HG02610 (cell line): Measurements from ENCODE around the gene LRRC55.
"Not testable (repeated sequence)": the region's sequence is repeated elsewhere in the genome, so short reads cannot be mapped to it uniquely, and the experiment has no call there.

Source experiments
- ATAC-seq: cut with Tn5 transposase; IDR thresholded peaks from one replicate; pipeline ENCODE4 v1.9.1; 2021; ENCODE audit warnings: mild to moderate bottlenecking, moderate library complexity; ENCODE audit not compliant: unreplicated experiment

Gene LRRC55

DNA sequence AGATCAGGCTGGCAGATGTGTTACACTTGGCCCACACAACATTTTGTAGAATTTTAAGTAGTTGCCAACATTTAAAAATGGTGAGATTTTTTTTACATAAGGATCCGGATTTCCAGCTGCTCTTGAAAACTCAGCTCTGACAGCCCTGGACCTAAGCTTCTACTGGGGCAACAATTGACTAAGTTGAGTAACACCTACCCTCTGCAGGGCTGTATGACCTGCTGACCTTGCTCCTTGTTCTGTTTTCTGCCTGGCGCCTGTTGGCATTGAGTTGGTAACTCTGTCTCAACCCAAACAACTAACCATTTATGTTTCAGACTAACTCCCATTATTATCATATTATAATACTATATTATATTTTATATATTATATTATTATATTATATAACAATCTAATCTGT lies 21.1 kb upstream of the LRRC55 start:
- ATAC-seq: no peak

DNA sequence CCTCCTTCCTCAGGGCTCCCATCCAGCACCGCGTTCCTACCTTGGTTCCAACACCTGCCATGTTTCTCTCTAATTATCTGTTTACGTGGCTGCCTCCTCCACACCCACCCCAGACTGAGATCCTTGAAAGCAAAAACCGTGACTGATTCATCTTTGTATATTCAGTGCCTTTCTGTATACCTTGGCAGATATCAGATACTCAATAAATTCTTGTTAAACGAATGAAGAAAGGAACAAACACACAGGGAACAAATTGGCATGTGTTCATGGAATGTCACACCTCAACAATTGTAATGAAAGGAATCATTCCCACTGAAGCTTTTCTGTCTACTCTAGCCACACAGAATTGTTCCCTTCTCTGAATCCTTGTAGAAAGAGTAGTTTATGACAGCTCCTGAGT lies 20.4 kb upstream of the LRRC55 start:
- ATAC-seq: no peak

DNA sequence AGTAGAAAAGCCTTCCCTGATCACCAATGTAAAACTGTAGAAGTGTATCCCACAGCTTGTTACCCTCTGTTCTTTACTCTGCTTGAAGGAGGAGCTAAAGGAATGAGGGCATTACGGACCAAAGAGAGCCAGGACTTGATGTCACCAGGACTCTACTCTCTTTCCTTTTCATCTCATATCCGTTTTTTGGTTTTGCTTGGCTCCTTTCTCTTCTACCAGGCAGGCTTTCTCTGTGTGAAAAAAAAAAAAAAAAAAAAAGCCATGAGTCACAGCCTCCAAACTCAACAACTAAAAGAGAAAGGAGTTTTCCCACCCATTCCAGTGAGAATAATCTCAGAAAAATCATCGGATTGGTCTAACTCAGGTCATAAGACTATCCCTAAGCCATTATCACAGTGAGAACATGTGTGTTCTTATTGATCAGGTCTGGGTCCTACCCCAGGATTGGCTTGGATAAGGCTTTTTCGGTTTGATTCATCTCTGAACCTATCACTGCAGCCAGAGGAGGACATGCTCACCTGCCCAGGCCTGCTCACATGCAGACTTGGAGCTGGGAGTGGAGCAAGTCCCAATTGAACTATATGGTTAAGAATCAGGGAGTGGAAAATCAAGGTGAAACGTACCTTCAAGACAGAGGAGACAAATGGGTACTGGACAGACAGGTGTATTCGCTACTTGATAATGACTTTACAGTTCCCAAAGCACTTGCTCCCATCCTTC lies 19.4 kb upstream of the LRRC55 start:
- ATAC-seq: no peak

DNA sequence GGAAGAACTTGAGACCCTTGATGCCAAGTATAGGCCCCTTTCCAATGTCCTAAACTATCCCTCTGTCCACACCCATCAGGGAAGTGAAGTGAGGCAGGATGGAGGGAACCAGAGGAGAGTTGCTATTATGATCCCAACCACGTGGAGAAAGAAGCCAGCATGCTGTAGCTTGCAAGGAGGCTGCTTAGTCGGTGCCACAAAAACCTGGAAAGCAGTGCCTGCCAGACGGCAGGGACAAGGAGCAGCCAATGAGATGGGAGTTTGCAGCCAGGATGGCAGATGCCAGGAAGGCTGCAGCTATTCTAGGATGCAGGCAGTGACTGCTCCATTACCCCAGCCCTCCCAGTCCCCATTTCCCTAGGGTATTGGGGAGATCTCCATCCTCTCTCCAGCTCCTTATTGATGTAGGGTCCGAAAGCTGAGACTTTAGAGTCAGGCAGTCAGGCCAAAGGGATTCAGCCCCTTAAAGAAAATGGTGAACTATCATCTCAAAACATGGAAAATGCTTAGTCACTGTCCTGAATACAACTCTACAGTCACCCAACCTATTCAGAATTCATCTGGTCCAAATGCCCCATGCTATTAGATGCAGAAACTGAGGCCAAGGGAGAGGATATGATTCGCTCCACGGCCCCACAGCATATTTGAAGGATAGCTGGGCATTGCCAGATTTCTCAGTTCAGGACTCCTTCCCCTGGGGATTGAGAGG lies 18.4 kb upstream of the LRRC55 start:
- ATAC-seq: no peak

DNA sequence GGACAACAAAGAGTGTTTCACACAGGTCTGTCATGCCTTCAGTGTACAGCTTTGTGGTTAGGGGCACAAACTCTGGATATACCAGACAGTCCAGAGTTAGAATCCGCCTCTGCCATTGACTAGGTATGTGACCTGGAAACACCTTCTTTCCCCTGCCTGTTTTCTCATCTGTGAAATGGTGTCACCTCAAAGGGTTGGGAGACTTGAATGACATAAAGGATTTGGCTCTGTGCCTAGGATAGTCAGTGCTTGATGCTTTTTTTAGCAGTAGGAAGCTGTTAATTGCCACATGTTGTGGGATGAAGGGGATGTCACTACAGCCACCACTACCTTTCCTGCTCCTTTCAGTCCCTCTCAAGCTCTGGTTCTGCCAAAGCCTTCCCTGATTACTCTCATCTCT lies 17.4 kb upstream of the LRRC55 start:
- no peak for ATAC-seq

DNA sequence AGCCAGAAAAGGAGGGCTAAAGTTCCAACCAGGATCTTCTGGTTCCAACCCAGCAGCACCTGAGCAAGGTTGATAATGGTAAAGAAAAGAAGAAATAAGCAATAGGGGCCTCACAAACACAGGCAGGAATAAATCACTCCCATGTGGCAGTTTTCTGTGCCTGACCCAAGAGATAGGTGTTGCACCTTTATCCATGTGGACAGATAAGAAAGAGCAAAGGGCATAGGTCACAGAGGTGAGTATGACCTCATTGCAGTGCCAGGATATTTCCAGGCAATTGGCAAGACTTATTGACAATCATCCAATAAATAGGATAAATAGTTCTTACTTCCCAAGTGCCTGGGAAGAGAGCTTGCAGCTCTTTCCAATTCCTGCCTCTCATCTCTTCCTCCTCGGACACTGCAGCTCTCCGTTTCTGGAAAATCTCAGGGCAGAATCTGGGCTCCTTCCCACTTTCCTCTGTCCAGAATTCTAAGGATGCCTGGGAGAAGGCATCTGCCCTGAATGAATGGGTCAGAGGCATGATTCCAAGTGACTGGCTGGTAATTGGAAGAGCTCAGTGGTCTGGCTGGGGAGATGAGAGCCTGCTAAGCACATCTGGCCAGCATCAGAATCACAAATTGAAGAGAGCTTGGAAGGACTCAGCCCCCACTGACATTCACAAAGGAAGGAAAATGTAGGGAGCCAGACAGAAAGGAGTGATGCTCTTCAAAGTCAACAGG lies 14.5 kb upstream of the LRRC55 start:
- ATAC-seq: no peak

DNA sequence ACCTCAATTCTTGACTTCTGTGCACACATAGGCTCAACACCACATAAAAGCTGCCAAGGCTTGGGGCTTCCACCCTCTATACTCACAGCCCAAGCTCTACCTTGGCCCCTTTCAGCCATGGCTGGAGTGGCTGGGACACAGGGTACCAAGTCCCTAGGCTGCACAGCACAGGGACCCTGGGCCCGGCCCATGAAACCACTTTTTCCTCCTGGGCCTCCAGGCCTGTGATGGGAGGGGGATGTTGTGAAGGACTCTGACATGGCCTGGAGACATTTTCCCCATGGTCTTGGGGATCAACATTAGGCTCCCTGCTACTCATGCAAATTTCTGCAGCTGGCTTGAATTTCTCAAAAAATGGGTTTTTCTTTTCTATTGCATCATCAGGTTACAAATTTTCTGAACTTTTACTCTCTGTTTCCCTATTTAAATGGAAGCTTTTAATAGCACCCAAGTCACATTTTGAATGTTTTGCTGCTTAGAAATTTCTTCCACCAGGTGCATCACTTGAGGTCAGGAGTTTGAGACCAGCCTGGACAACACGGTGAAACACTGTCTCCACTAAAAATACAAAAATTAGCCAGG lies 11.9 kb upstream of the LRRC55 start:
- not testable (repeated sequence) for ATAC-seq

DNA sequence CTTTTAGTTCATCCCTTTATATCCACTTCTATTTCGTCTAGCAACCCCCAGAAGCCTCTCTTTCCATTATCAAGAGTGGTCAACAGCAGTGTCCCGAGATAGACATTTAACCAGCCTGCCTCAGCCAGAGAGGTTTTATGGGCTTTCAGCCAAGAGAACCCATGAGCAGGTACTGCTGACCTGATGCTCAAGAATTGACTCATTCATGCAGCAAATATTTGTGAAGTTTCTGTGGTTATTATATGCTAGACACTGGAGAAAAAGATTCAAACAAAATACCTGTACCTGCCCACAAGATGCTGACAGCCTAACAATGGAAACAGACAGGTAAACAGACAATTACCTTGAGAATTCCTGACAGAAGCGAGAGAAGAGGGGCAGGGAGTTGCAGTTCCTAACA lies 9.7 kb upstream of the LRRC55 start:
- ATAC-seq: no peak

DNA sequence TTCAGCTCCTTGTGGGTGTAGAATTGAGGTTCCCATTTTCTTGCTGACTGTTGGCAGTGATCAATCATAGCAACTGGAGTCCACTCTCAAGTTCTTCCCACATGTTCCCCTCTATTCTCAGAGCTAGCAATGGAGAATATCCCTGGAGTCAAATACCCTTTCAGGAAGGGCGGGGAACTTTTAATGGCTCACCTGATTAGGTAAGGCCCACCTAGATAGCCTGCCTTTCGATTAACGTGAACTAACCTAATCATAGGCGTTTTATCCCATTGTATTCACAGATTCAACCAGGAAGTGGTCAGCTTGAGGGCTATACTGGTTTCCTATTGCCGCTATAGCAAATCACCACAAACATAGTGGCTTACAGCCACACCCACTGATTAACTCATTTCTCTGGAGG lies 7.1 kb upstream of the LRRC55 start:
- ATAC-seq: no peak

DNA sequence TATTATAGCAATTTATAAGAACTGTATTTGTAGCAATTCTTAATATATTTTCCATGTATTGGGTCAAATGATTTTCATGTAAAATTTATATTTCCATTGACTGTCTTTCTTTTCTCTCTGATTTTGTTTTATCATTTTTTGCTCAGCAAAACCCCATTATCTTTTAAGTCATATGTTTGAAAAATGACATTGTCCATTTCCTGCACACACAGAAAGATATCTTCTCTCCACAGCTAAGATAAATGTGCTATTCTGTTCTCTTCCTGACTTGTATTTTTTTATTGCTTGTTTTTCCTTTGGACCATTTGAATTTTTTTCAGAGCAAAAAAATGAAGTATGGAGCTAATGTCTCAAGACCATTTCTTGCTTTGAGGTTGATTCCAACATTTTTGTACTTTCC lies 6.3 kb upstream of the LRRC55 start:
- ATAC-seq: no peak

DNA sequence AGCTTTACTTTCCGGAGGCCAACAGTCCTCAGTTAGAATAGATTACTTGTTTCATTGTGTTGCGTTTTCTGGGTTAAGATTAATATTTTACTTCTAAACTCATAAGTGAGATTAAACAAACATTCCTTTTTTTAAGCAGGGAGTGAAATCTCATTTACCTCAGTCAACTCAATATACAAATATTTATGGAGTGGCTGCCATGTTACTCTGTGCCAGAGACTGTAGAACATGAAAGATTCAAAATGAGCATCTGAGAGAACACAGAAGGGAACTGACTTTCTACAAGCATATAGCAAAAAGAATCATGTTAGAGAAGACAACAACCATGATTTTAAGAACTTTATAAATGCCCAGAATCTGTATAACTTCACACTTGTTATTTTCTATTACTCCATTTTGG lies 3.4 kb upstream of the LRRC55 start:
- no peak for ATAC-seq

DNA sequence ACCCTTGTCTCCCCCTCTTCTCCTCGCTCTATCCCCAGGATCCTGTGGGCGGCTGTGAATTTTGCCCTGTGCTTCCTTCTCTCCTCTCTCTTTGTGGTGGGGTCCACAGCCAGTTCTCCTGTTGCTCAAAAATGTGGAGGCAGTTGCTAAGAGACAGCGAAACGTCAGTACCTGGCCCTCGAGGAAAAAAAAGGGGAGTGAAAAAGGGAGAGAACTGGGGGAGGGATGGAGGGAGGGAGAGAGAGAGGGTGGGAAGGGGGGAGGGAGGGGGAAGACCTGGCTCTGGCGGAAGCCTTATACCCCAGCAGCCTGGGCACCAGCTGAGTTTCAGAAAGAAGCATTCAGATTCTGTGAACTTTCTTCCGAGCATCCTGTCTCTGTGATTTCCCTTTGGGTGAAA lies 2.1 kb upstream of the LRRC55 start:
- no peak for ATAC-seq

DNA sequence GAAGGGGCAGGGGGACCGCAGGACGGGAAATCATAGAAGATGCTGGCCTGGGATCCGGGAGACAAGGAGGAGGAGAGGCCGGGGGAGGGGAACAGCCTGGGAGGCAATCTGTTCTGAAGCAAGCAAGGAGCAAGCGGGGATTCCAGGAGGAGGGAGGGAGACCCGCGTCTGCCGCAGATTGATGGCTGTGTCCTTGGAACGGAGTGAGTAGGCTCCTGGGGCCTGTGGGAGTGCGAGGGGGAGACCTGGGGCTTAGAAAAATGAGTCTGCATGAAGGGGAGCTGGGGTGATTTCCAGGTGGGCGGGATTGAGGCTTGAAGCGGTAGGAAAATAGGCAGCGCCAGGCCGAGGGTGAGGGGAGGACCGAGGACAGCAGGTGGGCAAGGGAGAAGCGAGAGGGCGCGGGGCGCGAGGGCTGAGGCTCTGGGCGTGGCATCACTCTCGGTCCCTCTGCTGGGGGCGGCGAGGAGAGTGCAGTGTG lies 1.6 kb upstream of the LRRC55 start:
- no peak for ATAC-seq

DNA sequence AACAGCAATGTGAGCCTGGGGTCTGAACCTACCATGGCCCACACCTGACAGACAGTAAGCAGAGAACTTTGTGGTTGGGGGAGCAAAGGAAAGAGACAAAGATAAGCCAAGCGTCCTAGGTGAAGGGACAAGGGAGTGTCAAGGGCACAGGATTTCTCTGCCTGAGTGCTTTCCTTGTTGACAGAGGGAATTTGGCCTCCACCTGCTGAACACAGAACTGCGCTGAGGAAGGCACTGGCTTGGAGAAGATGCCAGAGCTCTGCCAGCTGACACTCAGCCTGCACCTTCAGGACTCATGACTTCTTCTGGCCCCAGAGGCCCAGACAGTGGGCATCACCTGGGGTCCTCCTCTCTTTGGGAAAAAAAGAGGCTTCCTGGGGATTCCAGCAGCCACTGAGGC lies 789 bp upstream of the LRRC55 start:
- no peak for ATAC-seq

DNA sequence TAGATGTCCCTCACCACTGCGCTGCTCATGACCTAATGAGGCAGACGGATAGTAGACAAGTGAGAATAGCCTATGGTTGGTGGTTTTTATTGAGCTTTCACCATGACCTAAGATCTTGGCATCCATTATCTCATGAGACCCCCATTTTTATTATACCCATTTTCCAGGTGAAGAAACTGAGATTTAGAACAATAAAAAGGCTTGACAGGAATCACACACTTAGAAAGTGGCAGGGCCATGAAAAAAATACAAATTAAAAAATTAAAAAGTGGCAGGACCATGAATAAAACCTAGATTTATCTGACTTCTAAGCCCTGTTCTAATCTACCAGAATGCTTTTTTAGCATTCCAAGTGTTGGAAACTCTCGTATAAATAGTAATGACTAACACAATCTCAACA lies 1.1 kb downstream of the LRRC55 start:
- ATAC-seq: no peak

DNA sequence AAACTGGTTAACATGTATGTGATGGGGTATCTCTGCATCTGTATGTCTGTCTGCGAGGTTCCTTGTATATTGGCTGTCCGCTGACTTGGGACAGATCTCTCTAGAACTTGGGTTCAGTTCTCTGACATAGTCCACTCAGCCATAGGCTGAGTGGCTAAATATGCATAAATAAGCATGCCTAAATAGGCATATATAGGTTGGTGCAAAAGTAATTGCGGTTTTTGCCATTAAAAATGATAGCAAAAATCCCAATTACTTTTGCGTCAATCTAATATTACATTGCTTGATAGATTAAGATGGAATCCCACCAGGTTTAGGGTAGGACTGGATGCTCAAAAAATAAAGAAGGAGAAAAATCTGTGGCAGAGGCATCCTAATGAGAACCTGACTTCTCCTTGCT lies 8.8 kb downstream of the LRRC55 start:
- ATAC-seq: no peak

DNA sequence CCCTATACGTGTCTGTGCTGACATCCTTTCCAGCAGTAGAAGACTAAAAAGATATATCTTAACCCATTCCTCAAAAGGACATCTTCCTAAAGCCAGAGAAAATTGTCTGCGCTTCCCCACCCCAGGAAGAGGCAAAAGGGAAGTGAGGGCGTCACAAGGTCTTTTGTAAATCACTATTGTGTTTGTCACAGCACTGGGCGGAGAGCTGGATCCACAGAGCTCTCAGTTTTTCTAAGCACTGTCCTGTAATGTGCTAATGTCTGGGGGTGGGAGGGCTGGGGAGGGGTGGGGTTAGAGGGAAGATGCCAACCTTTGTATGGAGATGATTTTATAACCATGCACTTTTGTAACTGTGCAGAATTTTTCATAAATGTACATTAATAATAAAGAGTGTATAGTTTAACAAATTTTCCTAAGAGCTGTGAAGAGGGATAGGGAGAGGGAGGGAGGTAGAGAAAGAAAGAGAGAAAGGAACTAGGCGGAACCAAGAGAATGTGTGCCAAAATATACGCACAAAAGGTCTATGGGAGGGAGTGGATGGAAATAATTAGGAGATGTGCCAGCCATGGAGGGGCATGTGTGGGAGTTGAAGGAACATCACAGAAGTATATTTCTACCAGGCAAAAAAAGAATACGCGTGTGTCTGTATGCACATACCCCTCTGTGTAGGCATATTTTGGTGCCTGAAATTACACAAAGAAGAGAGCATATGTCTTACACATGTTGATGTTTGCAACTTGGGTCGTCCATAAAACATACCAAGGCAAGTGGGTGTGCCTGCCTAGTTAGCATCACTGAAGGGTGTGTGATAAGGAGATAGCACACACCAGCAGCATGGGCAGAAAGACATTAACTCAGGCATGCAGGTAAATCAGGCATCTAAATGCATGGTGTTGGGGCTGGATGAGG lies 9.8 kb downstream of the LRRC55 start:
- ATAC-seq: no peak

DNA sequence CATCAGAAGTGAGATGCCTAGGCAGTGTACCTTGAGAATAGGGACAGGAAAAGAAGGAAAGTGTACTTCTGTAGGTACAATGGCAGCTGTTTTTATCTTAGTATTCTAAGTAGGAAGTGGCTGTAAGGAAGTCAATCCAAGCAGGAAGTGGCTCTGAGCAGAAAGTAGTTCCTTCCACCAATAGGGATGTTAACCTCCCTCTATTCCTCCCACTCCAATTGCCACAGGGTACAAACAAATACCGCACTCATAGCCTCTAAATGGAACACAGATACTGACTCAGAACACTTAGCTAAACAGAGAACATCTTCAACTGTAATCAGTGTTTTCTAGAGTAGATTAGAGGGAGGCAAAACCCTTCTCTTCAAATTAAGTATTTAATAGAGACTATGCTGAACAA lies 10.6 kb downstream of the LRRC55 start:
- ATAC-seq: no peak

DNA sequence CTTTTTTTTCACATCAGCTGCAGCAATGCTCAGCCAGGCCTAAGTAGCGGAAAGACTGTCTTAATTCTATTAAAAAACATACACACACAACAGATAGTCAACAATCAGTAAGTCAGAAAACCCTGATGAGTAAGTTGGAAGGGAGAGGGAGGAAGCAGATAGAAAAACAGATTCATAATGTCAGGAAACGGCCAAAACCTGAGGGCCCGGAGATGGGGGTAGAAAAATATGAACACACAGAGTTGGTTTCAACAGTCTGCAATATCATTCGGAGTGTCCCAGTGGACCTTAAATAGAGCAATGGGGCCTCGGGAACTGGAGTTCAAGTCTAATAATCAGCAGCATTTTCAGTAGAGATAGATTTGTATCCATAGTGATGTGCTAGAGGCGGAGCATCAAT lies 14.8 kb downstream of the LRRC55 start:
- ATAC-seq: no peak

DNA sequence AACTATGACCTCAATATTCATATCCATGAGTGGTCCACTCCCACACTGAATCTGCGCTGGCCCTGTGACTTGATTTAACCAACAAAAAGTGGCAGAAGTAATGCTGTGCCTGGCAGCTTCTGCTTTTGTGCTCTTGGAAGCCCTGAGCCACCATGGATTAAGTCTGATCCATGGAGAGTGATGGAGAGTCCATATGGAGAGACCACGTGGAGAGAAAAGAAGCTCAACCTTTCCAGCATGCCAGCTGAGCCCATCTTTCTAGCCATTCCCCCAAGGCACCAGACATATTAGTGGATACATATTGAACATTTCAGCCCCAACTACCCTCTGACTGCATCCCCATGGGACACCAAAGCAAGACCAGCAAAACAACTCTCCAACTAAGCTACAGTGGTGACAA lies 16.0 kb downstream of the LRRC55 start:
- no peak for ATAC-seq

DNA sequence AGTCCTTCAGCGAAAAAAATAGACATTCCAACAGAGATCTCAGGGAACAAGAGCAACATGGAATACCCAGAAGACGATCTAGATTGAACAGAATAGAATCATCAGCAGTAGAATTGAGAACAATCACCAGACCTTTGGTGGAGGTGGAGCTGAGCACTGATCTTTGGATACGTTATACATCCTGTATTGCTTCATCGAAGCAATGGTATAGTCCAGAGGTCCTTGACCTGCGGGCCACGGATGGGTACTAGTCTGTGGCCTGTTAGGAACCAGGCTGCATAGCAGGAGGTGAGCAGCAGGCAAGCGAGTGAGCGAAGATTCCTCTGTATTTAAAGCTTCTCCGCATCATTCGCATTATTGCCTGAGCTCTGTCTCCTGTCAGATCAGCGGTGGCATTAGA lies 17.6 kb downstream of the LRRC55 start:
- no peak for ATAC-seq
